ENCODE measurements around the gene NWD2.
A peak's percentile ranks its signal among the peaks of the same experiment; 100 is the strongest.
"Not testable (repeated sequence)": the region's sequence is repeated elsewhere in the genome, so short reads cannot be mapped to it uniquely, and the experiment has no call there.

The NWD2 gene

GRCh38 chr4:37392521-37393255 lies 148.1 kb downstream of the NWD2 start:
- DNase-seq = peak in 46 of 51 donors; percentile 10 to 81 (median 55)

- DNase-seq = peak in 1 of 51 donors; percentile 9
Measured at GRCh38 chr4:37393321-37393720, 148.8 kb downstream of the NWD2 start.

GRCh38 chr4:37393889-37394288 lies 149.3 kb downstream of the NWD2 start:
- DNase-seq = no peak

- peak in 1 of 51 donors; percentile 17 for DNase-seq
Measured at GRCh38 chr4:37397505-37397904, 153.0 kb downstream of the NWD2 start.

- no peak for DNase-seq
Measured at GRCh38 chr4:37400241-37400881, 155.8 kb downstream of the NWD2 start.

- DNase-seq = not testable (repeated sequence)
Measured at GRCh38 chr4:37407938-37408826, 163.6 kb downstream of the NWD2 start.

GRCh38 chr4:37413612-37414011 lies 169.1 kb downstream of the NWD2 start:
- DNase-seq = not testable (repeated sequence)

- no peak for DNase-seq
Measured at GRCh38 chr4:37415845-37416369, 171.4 kb downstream of the NWD2 start.

GRCh38 chr4:37421614-37422013 lies 177.1 kb downstream of the NWD2 start:
- no peak for DNase-seq

GRCh38 chr4:37422102-37422501 lies 177.6 kb downstream of the NWD2 start:
- DNase-seq = no peak

- no peak for DNase-seq
Measured at GRCh38 chr4:37422638-37423037, 178.1 kb downstream of the NWD2 start.

GRCh38 chr4:37423310-37423709 lies 178.8 kb downstream of the NWD2 start:
- DNase-seq = no peak

GRCh38 chr4:37424753-37425152 lies 180.2 kb downstream of the NWD2 start:
- DNase-seq = no peak

- no peak for DNase-seq
Measured at GRCh38 chr4:37425857-37426256, 181.3 kb downstream of the NWD2 start.

- DNase-seq = no peak
Measured at GRCh38 chr4:37427193-37427592, 182.7 kb downstream of the NWD2 start.

GRCh38 chr4:37429906-37430305 lies 185.4 kb downstream of the NWD2 start:
- DNase-seq = no peak

- DNase-seq = no peak
Measured at GRCh38 chr4:37430718-37431416, 186.3 kb downstream of the NWD2 start.

- DNase-seq = no peak
Measured at GRCh38 chr4:37431417-37431743, 186.8 kb downstream of the NWD2 start.

- no peak for DNase-seq
Measured at GRCh38 chr4:37434469-37434868, 189.9 kb downstream of the NWD2 start.

GRCh38 chr4:37436546-37436945 lies 192.0 kb downstream of the NWD2 start:
- DNase-seq = no peak

GRCh38 chr4:37437163-37437562 lies 192.6 kb downstream of the NWD2 start:
- no peak for DNase-seq
